Activated CD8-positive, alpha-beta memory T cell treated with anti-CD3 and anti-CD28 coated beads, Interleukin-2, amount 10 ng/mL, durations not matched to agents 7 days and 5 days (primary cell): ENCODE data around the gene TMEM156. TPM values are rescaled to one million over a fixed set of nuclear protein-coding genes. Genes with fewer than 3 reads are reported as not detected.
"Not testable (repeated sequence)": the region's sequence is repeated elsewhere in the genome, so short reads cannot be mapped to it uniquely, and the experiment has no call there.

Experiments used
- ATAC-seq: fragments of 150-1000 bp; cut with Tn5 transposase; one replicate; pipeline ENCODE4 v1.10.0; 2021; ENCODE audit warnings: moderate library complexity
- CTCF ChIA-PET: fragments of 350-600 bp; sonication (Branson Sonifier 250); formaldehyde crosslinking; loops from one replicate; lab custom pipeline; 2021; ENCODE audit warnings: antibody characterized with exemption; lab: Charles Lee
- DNase-seq: peaks from one replicate; pipeline ENCODE4 v3.0.0-alpha.2; 2020
- H3K27ac Mint-ChIP-seq: one replicate; pipeline ENCODE4 v1.8.0; 2021; ENCODE audit warnings: mild to moderate bottlenecking, mixed read lengths
- H3K27me3 Mint-ChIP-seq: one replicate; pipeline ENCODE4 v1.8.0; 2021; ENCODE audit warnings: mixed read lengths
- H3K36me3 Mint-ChIP-seq: one replicate; pipeline ENCODE4 v1.8.0; 2021; ENCODE audit warnings: mild to moderate bottlenecking, mixed read lengths
- H3K4me1 Mint-ChIP-seq: one replicate; pipeline ENCODE4 v1.8.0; 2021; ENCODE audit warnings: mixed read lengths
- H3K4me3 Mint-ChIP-seq: one replicate; pipeline ENCODE4 v1.8.0; 2021; ENCODE audit warnings: mild to moderate bottlenecking, moderate library complexity, mixed read lengths
- H3K9me3 Mint-ChIP-seq: one replicate; pipeline ENCODE4 v1.8.0; 2022; ENCODE audit warnings: low read depth, mixed read lengths
- total RNA-seq, 2 experiments: library from RNA; stranded (reverse); gene quantifications; one replicate each; pipeline ENCODE4 v1.2.3, GENCODE V29; 2021

TMEM156 gene
- total RNA-seq, 2 experiments from 2014 or later = 18.5 to 18.8 TPM

- peaks cover 24% of the 10 kb centered on the region for H3K4me1 Mint-ChIP-seq
- no peak for DNase-seq
- no peak overlapping the region for H3K27ac Mint-ChIP-seq
- CTCF ChIA-PET = interaction anchor here (0.8 to 1.2 kb wide), 2 partner anchors 10 to 51 kb away, joined by 3 read pairs; no protein-coding TSS in a partner anchor
- H3K4me3 Mint-ChIP-seq = no peak overlapping the region
- no peaks in the 10 kb centered on the region for H3K36me3 Mint-ChIP-seq
- H3K27me3 Mint-ChIP-seq = no peaks in the 10 kb centered on the region
- no peak for ATAC-seq
- no peaks in the 10 kb centered on the region for H3K9me3 Mint-ChIP-seq
Measured at GRCh38 chr4:39037941-39038340, 5.7 kb upstream of the TMEM156 start.

- DNase-seq = no peak
- CTCF ChIA-PET = interaction anchor here (1.2 kb wide), 1 partner anchor 11 kb away, joined by 3 read pairs; no protein-coding TSS in a partner anchor
- H3K4me3 Mint-ChIP-seq = no peak overlapping the region
- H3K27ac Mint-ChIP-seq = no peak overlapping the region
- peaks cover 27% of the 10 kb centered on the region for H3K4me1 Mint-ChIP-seq
- no peak for ATAC-seq
- H3K9me3 Mint-ChIP-seq = no peaks in the 10 kb centered on the region
- no peaks in the 10 kb centered on the region for H3K36me3 Mint-ChIP-seq
- H3K27me3 Mint-ChIP-seq = no peaks in the 10 kb centered on the region
Measured at GRCh38 chr4:39037491-39037825, 5.2 kb upstream of the TMEM156 start.

GRCh38 chr4:39036172-39036571, 4.0 kb upstream of the TMEM156 start:
- ATAC-seq = no peak
- Mint-ChIP-seq H3K27ac (no peak overlapping the region), H3K36me3 (no peaks in the 10 kb centered on the region), H3K27me3 (no peaks in the 10 kb centered on the region), H3K4me1 (peaks cover 27% of the 10 kb centered on the region), H3K9me3 (no peaks in the 10 kb centered on the region), H3K4me3 (no peak overlapping the region)
- no peak for DNase-seq
- CTCF ChIA-PET = interaction anchor here (2.0 kb wide), 1 partner anchor 9 kb away, joined by 5 read pairs; no protein-coding TSS in a partner anchor

GRCh38 chr4:39031590-39032020, 604 bp downstream of the TMEM156 start:
- peak; percentile 54 for DNase-seq
- CTCF ChIA-PET = interaction anchor here (0.7 to 3.7 kb wide), 4 partner anchors 15 to 117 kb away, joined by 3 to 23 read pairs (median 3); no protein-coding TSS in a partner anchor
- H3K36me3 Mint-ChIP-seq, ATAC-seq, H3K9me3 Mint-ChIP-seq, H3K27me3 Mint-ChIP-seq: not testable (repeated sequence)
- Mint-ChIP-seq H3K4me1 (peaks cover 40% of the 10 kb centered on the region), H3K27ac (peak overlapping the region; percentile 88), H3K4me3 (peak overlapping the region; percentile 88)

GRCh38 chr4:39030725-39031124, 1.5 kb downstream of the TMEM156 start:
- Mint-ChIP-seq H3K9me3 (no peaks in the 10 kb centered on the region), H3K4me3 (peak overlapping the region; percentile 88), H3K27me3 (no peaks in the 10 kb centered on the region), H3K27ac (peak overlapping the region; percentile 88), H3K4me1 (peaks cover 41% of the 10 kb centered on the region), H3K36me3 (peaks cover 8% of the 10 kb centered on the region)
- DNase-seq = no peak
- CTCF ChIA-PET = interaction anchor here (0.7 to 3.7 kb wide), 10 partner anchors 11 to 169 kb away, joined by 3 to 23 read pairs (median 4); no protein-coding TSS in a partner anchor
- no peak for ATAC-seq

GRCh38 chr4:39029752-39030694, 2.2 kb downstream of the TMEM156 start:
- no peaks in the 10 kb centered on the region for H3K27me3 Mint-ChIP-seq
- peaks cover 43% of the 10 kb centered on the region for H3K4me1 Mint-ChIP-seq
- H3K27ac Mint-ChIP-seq = peak overlapping the region; percentile 88
- peak overlapping the region; percentile 88 for H3K4me3 Mint-ChIP-seq
- no peaks in the 10 kb centered on the region for H3K9me3 Mint-ChIP-seq
- CTCF ChIA-PET = interaction anchor here (0.7 to 3.7 kb wide), 13 partner anchors 12 to 169 kb away, joined by 3 to 23 read pairs (median 3); no protein-coding TSS in a partner anchor
- H3K36me3 Mint-ChIP-seq = peaks cover 13% of the 10 kb centered on the region
- DNase-seq (no peak), ATAC-seq (peak; percentile 46)

GRCh38 chr4:39026096-39026495, 6.1 kb downstream of the TMEM156 start:
- no peak overlapping the region for H3K4me3 Mint-ChIP-seq
- ATAC-seq = no peak
- H3K36me3 Mint-ChIP-seq = peaks cover 38% of the 10 kb centered on the region
- H3K27me3 Mint-ChIP-seq = no peaks in the 10 kb centered on the region
- peaks cover 8% of the 10 kb centered on the region for H3K9me3 Mint-ChIP-seq
- no peak overlapping the region for H3K27ac Mint-ChIP-seq
- DNase-seq = no peak
- CTCF ChIA-PET = interaction anchor here (1.9 kb wide), 1 partner anchor 19 kb away, joined by 5 read pairs; no protein-coding TSS in a partner anchor
- H3K4me1 Mint-ChIP-seq = peaks cover 28% of the 10 kb centered on the region

GRCh38 chr4:39025552-39026085, 6.6 kb downstream of the TMEM156 start:
- H3K27me3 Mint-ChIP-seq = no peaks in the 10 kb centered on the region
- CTCF ChIA-PET = interaction anchor here (1.9 kb wide), 1 partner anchor 19 kb away, joined by 5 read pairs; no protein-coding TSS in a partner anchor
- H3K36me3 Mint-ChIP-seq = peaks cover 41% of the 10 kb centered on the region
- peaks cover 28% of the 10 kb centered on the region for H3K4me1 Mint-ChIP-seq
- H3K4me3 Mint-ChIP-seq = no peak overlapping the region
- DNase-seq = no peak
- H3K27ac Mint-ChIP-seq = no peak overlapping the region
- peaks cover 8% of the 10 kb centered on the region for H3K9me3 Mint-ChIP-seq
- no peak for ATAC-seq

GRCh38 chr4:39024311-39024865, 7.8 kb downstream of the TMEM156 start:
- no peak overlapping the region for H3K4me3 Mint-ChIP-seq
- H3K27ac Mint-ChIP-seq = no peak overlapping the region
- H3K27me3 Mint-ChIP-seq = no peaks in the 10 kb centered on the region
- H3K36me3 Mint-ChIP-seq = peaks cover 43% of the 10 kb centered on the region
- no peak for ATAC-seq
- DNase-seq = no peak
- CTCF ChIA-PET = interaction anchor here (1.1 to 1.9 kb wide), 2 partner anchors 20 to 24 kb away, joined by 4 to 5 read pairs; no protein-coding TSS in a partner anchor
- H3K4me1 Mint-ChIP-seq = peaks cover 22% of the 10 kb centered on the region
- H3K9me3 Mint-ChIP-seq = peaks cover 9% of the 10 kb centered on the region

- Mint-ChIP-seq H3K9me3 (peaks cover 15% of the 10 kb centered on the region), H3K36me3 (peaks cover 45% of the 10 kb centered on the region), H3K4me3 (no peak overlapping the region), H3K27me3 (no peaks in the 10 kb centered on the region), H3K4me1 (peaks cover 11% of the 10 kb centered on the region), H3K27ac (no peak overlapping the region)
- no peak for ATAC-seq
- DNase-seq = no peak
- CTCF ChIA-PET = no interaction called here
Measured at GRCh38 chr4:39023059-39023458, 9.2 kb downstream of the TMEM156 start.

GRCh38 chr4:39022241-39022640, 10.0 kb downstream of the TMEM156 start:
- no peaks in the 10 kb centered on the region for H3K27me3 Mint-ChIP-seq
- peaks cover 15% of the 10 kb centered on the region for H3K9me3 Mint-ChIP-seq
- peaks cover 7% of the 10 kb centered on the region for H3K4me1 Mint-ChIP-seq
- peaks cover 51% of the 10 kb centered on the region for H3K36me3 Mint-ChIP-seq
- H3K27ac Mint-ChIP-seq = no peak overlapping the region
- DNase-seq (no peak), ATAC-seq (no peak)
- CTCF ChIA-PET = no interaction called here
- H3K4me3 Mint-ChIP-seq = no peak overlapping the region

- CTCF ChIA-PET = no interaction called here
- DNase-seq = no peak
- Mint-ChIP-seq H3K27me3 (no peaks in the 10 kb centered on the region), H3K9me3 (peaks cover 15% of the 10 kb centered on the region), H3K4me1 (peaks cover 6% of the 10 kb centered on the region), H3K36me3 (peaks cover 53% of the 10 kb centered on the region), H3K27ac (no peak overlapping the region), H3K4me3 (no peak overlapping the region)
- no peak for ATAC-seq
Measured at GRCh38 chr4:39021631-39022030, 10.6 kb downstream of the TMEM156 start.

- DNase-seq (no peak), ATAC-seq (no peak)
- no peaks in the 10 kb centered on the region for H3K4me1 Mint-ChIP-seq
- peaks cover 59% of the 10 kb centered on the region for H3K36me3 Mint-ChIP-seq
- no peak overlapping the region for H3K27ac Mint-ChIP-seq
- no peak overlapping the region for H3K4me3 Mint-ChIP-seq
- peaks cover 19% of the 10 kb centered on the region for H3K9me3 Mint-ChIP-seq
- H3K27me3 Mint-ChIP-seq = no peaks in the 10 kb centered on the region
- CTCF ChIA-PET = no interaction called here
Measured at GRCh38 chr4:39020130-39020529, 12.1 kb downstream of the TMEM156 start.
